ENCODE results near the gene KCNG2. TPM values are rescaled to one million over a fixed set of nuclear protein-coding genes. Genes with fewer than 3 reads are reported as not detected.

KCNG2 gene
- total RNA-seq, 1 donor from 2014 or later: not detected

DNA sequence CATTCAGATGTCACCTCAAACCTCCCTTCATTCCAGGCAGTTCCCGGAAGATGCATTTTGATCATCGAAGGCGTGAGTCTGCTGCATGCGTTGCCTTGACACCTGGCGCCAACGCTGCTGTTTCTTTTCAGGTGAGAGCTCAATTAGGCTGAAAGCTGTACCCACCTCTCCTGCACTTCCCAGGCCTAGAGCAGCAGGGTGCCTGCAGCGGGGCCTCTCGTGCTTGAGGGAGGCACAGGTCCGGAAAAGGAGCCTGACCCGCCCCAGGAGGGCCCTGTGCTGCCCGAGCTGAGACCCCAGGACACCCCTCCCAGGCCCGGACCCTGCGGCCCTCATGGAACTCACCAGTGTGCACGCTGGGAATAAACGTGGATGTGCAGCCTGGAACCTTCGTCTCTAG, 31.4 kb upstream of the KCNG2 start:
- peaks cover 4% of the 10 kb centered on the region for H3K27me3 Mint-ChIP-seq (ENCODE audit: insufficient read depth, low read depth)
- Histone ChIP-seq H3K79me2 (ENCODE audit: low read depth) (no peaks in the 10 kb centered on the region), H2AFZ (replicated peaks) (no peak overlapping the region), H3K4me1 (no peaks in the 10 kb centered on the region), H3K27ac (no peak overlapping the region), H3K27me3 (no peaks in the 10 kb centered on the region), H3K9me3 (ENCODE audit: low read depth) (peaks cover 10% of the 10 kb centered on the region), H3K36me3 (no peaks in the 10 kb centered on the region), H3F3A (ENCODE audit: low read depth) (no peaks in the 10 kb centered on the region), H3K9ac (no peak overlapping the region), H4K20me1 (ENCODE audit: low read depth) (no peaks in the 10 kb centered on the region), H3K4me2 (no peak overlapping the region), H3K4me3 (no peak overlapping the region)
- peaks cover 24% of the 10 kb centered on the region for H3K9me3 Mint-ChIP-seq
- no peaks in the 10 kb centered on the region for H3K4me1 Mint-ChIP-seq
- TF ChIP-seq CTCF (IDR thresholded peaks at IDR 0.05) (no peak), EZH2phosphoT487 (IDR thresholded peaks at IDR 0.05) (no peak), EZH2 (IDR thresholded peaks at IDR 0.05) (no peak)
- no peak overlapping the region for H3K4me3 Mint-ChIP-seq
- H3K27ac Mint-ChIP-seq: no peak overlapping the region
- H3K36me3 Mint-ChIP-seq: peaks cover 2% of the 10 kb centered on the region
- DNase-seq (ENCODE audit: low spot score): no peak

GRCh38 chr18:79768745-79769144, 29.0 kb upstream of the KCNG2 start:
- no peak overlapping the region for H2AFZ ChIP-seq (replicated peaks)
- Mint-ChIP-seq H3K4me1 (peaks cover 4% of the 10 kb centered on the region), H3K9me3 (peaks cover 17% of the 10 kb centered on the region), H3K27ac (no peak overlapping the region), H3K27me3 (ENCODE audit: insufficient read depth, low read depth) (peaks cover 10% of the 10 kb centered on the region), H3K4me3 (no peak overlapping the region), H3K36me3 (no peaks in the 10 kb centered on the region)
- H3F3A ChIP-seq (ENCODE audit: low read depth): no peaks in the 10 kb centered on the region
- no peak overlapping the region for H3K4me3 ChIP-seq
- H4K20me1 ChIP-seq (ENCODE audit: low read depth): no peaks in the 10 kb centered on the region
- H3K27ac ChIP-seq: no peak overlapping the region
- H3K79me2 ChIP-seq (ENCODE audit: low read depth): no peaks in the 10 kb centered on the region
- H3K27me3 ChIP-seq: no peaks in the 10 kb centered on the region
- TF ChIP-seq EZH2 (IDR thresholded peaks at IDR 0.05) (no peak), CTCF (IDR thresholded peaks at IDR 0.05) (no peak), EZH2phosphoT487 (IDR thresholded peaks at IDR 0.05) (no peak)
- no peaks in the 10 kb centered on the region for H3K4me1 ChIP-seq
- no peak overlapping the region for H3K4me2 ChIP-seq
- H3K36me3 ChIP-seq: no peaks in the 10 kb centered on the region
- DNase-seq (ENCODE audit: low spot score): no peak
- H3K9ac ChIP-seq: no peak overlapping the region
- peaks cover 10% of the 10 kb centered on the region for H3K9me3 ChIP-seq (ENCODE audit: low read depth)

DNA sequence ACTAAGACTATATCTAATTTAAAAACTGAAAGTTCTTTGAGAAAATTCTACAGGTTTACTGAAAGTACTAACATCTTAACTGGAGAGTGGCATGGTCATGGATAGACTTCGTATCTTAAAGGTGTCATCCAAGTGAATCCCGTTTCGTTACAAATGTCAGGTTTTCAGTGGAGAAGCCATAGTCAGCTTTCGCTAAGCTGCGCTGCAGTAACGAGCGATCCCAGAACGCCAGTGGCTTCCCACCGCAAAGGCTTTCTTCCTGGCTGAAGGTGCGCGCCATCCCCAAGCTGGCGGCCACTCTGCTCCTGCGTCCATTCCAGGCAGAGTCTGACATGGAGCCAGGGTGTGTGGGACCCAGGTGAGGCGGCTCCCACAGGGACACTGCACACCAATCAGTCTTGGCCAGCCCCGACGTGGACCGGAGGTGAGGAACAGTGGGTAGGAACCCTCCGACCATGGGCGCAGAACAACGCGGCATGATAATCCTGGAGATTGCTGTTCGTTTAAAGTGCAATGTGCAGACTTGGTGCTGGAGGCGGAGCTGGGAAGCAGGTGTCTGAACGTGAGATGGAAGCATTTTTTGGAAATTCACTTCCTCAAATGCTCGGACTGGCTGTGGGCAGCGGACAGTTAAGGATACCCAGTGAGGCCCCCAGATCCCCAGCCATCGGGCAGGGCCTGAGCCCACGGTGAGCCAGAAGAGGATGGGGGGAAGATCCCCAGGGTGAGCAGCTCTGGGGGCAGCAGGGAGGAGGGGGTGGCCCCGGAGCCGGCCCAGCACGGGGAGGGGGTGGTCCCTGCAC, 27.8 kb upstream of the KCNG2 start:
- no peak overlapping the region for H3K9ac ChIP-seq
- H3K79me2 ChIP-seq (ENCODE audit: low read depth): no peaks in the 10 kb centered on the region
- peaks cover 10% of the 10 kb centered on the region for H3K9me3 ChIP-seq (ENCODE audit: low read depth)
- no peaks in the 10 kb centered on the region for H3F3A ChIP-seq (ENCODE audit: low read depth)
- no peaks in the 10 kb centered on the region for H3K27me3 ChIP-seq
- Mint-ChIP-seq H3K4me3 (no peak overlapping the region), H3K36me3 (no peaks in the 10 kb centered on the region), H3K9me3 (peaks cover 17% of the 10 kb centered on the region), H3K27ac (no peak overlapping the region), H3K4me1 (peaks cover 4% of the 10 kb centered on the region), H3K27me3 (ENCODE audit: insufficient read depth, low read depth) (peaks cover 13% of the 10 kb centered on the region)
- H3K27ac ChIP-seq: no peak overlapping the region
- no peaks in the 10 kb centered on the region for H3K4me1 ChIP-seq
- no peaks in the 10 kb centered on the region for H4K20me1 ChIP-seq (ENCODE audit: low read depth)
- no peaks in the 10 kb centered on the region for H3K36me3 ChIP-seq
- no peak for TF ChIP-seq EZH2phosphoT487 (IDR thresholded peaks at IDR 0.05)
- TF ChIP-seq CTCF (IDR thresholded peaks at IDR 0.05): no peak
- no peak overlapping the region for H3K4me2 ChIP-seq
- DNase-seq (ENCODE audit: low spot score): no peak
- H2AFZ ChIP-seq (replicated peaks): no peak overlapping the region
- H3K4me3 ChIP-seq: no peak overlapping the region

Data from neural progenitor cell (in vitro differentiated cells).